NCI-H345 treated with DMSO at 0.1 percent for 48 hours (cell line): ENCODE data around the gene ZNF248.
"Not testable (repeated sequence)": the region's sequence is repeated elsewhere in the genome, so short reads cannot be mapped to it uniquely, and the experiment has no call there.

Experiments used
- DNase-seq: peaks from one replicate; lab custom pipeline; 2025; ENCODE audit not compliant: unreplicated experiment; lab: John Stamatoyannopoulos, UW

Gene ZNF248

GRCh38 chr10:37748170-37748569 lies 109.2 kb downstream of the ZNF248 start:
- DNase-seq, result no peak

DNA sequence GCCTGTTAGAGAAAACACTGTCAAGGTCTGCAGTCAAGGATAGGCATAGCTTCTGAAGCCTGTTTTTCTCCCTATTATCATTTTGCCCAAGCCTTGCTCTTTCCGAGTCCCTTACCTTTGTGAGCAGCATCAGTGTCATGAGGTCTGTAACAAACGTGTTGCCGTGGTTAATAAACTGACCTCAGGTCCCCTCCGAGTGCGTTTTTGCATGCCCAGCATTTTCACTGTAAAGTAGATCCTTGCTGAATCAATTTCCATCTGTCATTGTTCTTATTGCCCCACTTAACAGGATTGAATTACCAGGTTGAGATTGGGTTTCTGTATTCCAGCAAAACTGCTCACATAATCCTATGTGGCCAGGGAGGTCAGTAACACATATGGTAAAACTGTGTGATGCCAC lies 110.3 kb downstream of the ZNF248 start:
- no peak for DNase-seq

GRCh38 chr10:37741831-37742230 lies 115.6 kb downstream of the ZNF248 start:
- DNase-seq, result no peak

DNA sequence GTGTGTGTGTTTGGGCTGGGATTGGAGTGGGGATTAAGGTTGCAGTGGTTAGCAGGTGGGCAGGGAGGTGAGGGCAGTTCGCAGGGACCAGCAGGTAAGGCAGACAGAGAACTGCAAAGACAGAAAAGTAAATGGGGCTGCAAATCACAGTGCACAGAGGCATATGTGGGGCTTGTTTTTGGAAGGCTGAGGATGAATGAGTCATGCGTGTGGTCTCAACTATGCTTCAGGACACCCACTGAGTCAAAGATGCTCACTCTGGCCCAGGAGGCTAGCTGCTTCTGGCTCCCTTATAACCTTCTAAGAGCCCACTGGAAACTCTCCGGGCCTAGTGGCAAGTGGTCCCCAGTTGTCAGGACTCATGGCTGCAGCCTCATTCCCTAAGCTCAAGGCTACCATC lies 118.2 kb downstream of the ZNF248 start:
- DNase-seq, result no peak

DNA sequence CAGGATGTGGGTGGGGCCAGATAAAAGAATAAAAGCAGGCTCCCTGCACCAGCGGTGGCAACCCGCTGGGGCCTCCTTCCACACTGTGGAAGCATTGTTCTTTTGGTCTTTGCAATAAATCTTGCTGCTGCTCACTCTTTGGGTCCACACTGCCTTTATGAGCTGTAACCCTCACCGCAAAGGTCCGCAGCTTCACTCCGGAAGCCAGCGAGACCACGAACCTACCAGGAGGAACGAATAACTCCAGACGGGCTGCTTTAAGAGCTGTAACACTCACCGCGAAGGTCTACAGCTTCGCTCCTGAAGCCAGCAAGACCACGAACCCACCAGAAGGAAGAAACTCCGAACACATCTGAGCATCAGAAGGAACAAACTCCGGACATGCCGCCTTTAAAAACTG lies 119.2 kb downstream of the ZNF248 start:
- DNase-seq, result not testable (repeated sequence)

DNA sequence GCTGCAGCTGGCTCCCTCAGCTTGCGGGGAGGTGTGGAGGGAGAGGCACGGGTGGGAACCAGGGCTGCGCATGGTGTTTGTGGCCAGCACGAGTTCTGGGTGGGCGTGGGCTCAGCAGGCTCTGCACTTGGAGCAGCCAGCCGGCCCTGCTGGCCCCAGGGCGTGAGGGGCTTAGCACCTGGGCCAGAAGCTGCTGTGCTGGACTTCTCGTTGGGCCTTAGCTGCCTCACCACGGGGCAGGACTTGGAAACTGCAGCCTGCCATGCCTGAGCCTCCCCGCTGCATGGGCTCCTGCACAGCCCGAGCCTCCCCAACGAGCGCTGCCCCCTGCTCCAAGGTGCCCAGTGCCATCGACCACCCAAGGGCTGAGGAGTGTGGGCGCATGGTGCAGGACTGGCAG lies 120.1 kb downstream of the ZNF248 start:
- no peak for DNase-seq

GRCh38 chr10:37736120-37736519 lies 121.3 kb downstream of the ZNF248 start:
- no peak for DNase-seq

- no peak for DNase-seq
Observed at GRCh38 chr10:37734971-37735370, 122.4 kb downstream of the ZNF248 start.
